Keratinocyte (primary cell): ENCODE data around the gene PLEK. TPM values are rescaled to one million over a fixed set of nuclear protein-coding genes. Genes with fewer than 3 reads are reported as not detected.

ENCODE experiments used
- DNase-seq: peaks from one replicate; pipeline ENCODE4 v3.0.0-alpha.2; 2011; ENCODE audit warnings: low read depth, missing footprints, low spot score
- FAIRE-seq: peaks from 2 replicates; lab custom pipeline; 2011; peaks lifted over from hg19 to GRCh38; lab: Jason Lieb, UNC
- H2AFZ ChIP-seq: 2 replicates; pipeline ENCODE4 v1.6.0; 2012; ENCODE audit warnings: low read length, control low read depth, inconsistent platforms; ENCODE audit not compliant: control insufficient read depth
- H3K27ac ChIP-seq: 2 replicates; pipeline ENCODE4 v1.5.1; 2011; ENCODE audit warnings: low read length; ENCODE audit not compliant: control insufficient read depth, insufficient read depth
- H3K27me3 ChIP-seq: 3 replicates; pipeline ENCODE4 v1.6.0; 2011; ENCODE audit warnings: low read length; ENCODE audit not compliant: control insufficient read depth, insufficient read depth; ENCODE audit errors: extremely low read depth
- H3K36me3 ChIP-seq, 2 experiments: 2 replicates in 1 of 2; 3 replicates in 1 of 2; pipeline ENCODE4 v1.5.1; 2011; ENCODE audit warnings: low read length in 2 of 2, mild to moderate bottlenecking in 1 of 2; ENCODE audit not compliant: control insufficient read depth in 2 of 2, insufficient read depth in 2 of 2; ENCODE audit errors: extremely low read depth in 1 of 2
- H3K4me1 ChIP-seq: 3 replicates; pipeline ENCODE4 v1.5.1; 2011; ENCODE audit warnings: low read length; ENCODE audit not compliant: control insufficient read depth, insufficient read depth; ENCODE audit errors: extremely low read depth
- H3K4me2 ChIP-seq: 3 replicates; pipeline ENCODE4 v1.6.0; 2011; ENCODE audit warnings: low read depth, low read length; ENCODE audit not compliant: control insufficient read depth, insufficient read depth; ENCODE audit errors: extremely low read depth
- H3K4me3 ChIP-seq, 3 experiments: fragments of 200-600 bp in 1 of 3; sonication (generic) in 1 of 3; 2 replicates in 2 of 3; 3 replicates in 1 of 3; pipeline ENCODE4 v1.5.1; 2011 to 2016; ENCODE audit warnings: low read length in 3 of 3, mild to moderate bottlenecking in 3 of 3, control low read depth in 2 of 3, inconsistent platforms in 1 of 3, low read depth in 1 of 3, mixed read lengths in 1 of 3, mixed run types in 1 of 3, moderate library complexity in 1 of 3; ENCODE audit not compliant: control insufficient read depth in 2 of 3, insufficient read depth in 2 of 3; ENCODE audit errors: extremely low read depth in 1 of 3
- H3K79me2 ChIP-seq: 2 replicates; pipeline ENCODE4 v1.6.0; 2012; ENCODE audit warnings: low read length; ENCODE audit not compliant: control insufficient read depth, insufficient read depth
- H3K9ac ChIP-seq: 3 replicates; pipeline ENCODE4 v1.6.0; 2011; ENCODE audit warnings: low read length; ENCODE audit not compliant: control insufficient read depth, insufficient read depth; ENCODE audit errors: extremely low read depth
- H3K9me1 ChIP-seq: 3 replicates; pipeline ENCODE4 v1.6.0; 2011; ENCODE audit warnings: low read length; ENCODE audit not compliant: control insufficient read depth, insufficient read depth; ENCODE audit errors: extremely low read depth
- H3K9me3 ChIP-seq: 2 replicates; pipeline ENCODE4 v1.5.1; 2012; ENCODE audit warnings: low read depth, low read length; ENCODE audit not compliant: control insufficient read depth
- H4K20me1 ChIP-seq: 3 replicates; pipeline ENCODE4 v1.6.0; 2011; ENCODE audit warnings: low read length; ENCODE audit not compliant: control insufficient read depth, insufficient read depth; ENCODE audit errors: extremely low read depth
- CTCF ChIP-seq, 3 experiments: IDR thresholded peaks in 1 of 3; conservative IDR thresholded peaks in 1 of 3; optimal IDR thresholded peaks in 1 of 3; 2 replicates in 2 of 3; 3 replicates in 1 of 3; pipeline versions ENCODE3 to v1.5.1; 2011; ENCODE audit warnings: low read length in 3 of 3, mild to moderate bottlenecking in 3 of 3, moderate library complexity in 2 of 3, control low read depth in 1 of 3, inconsistent platforms in 1 of 3; ENCODE audit not compliant: insufficient read depth in 2 of 3; ENCODE audit errors: extremely low read depth in 1 of 3
- EZH2 ChIP-seq: IDR thresholded peaks from one replicate; pipeline ENCODE4 v1.6.1; 2012; ENCODE audit warnings: inconsistent platforms, mild to moderate bottlenecking, low read length, moderate library complexity
- dilution Hi-C: fragments of 300-500 bp; cut with MboI; formaldehyde crosslinking; loops from one replicate; pipeline ENCODE4 v1.7.0; 2020; ENCODE audit warnings: low sequenced_read_pairs; ENCODE audit not compliant: extremely low pct_ligation_motif_present
- polyA plus RNA-seq, 5 experiments: library from polyadenylated mRNA; depleted of rRNA in 3 of 5; stranded (reverse) in 3 of 5; stranded (forward) in 1 of 5; unstranded in 1 of 5; fragments of >200 nt; gene quantifications; 1 replicate in 1 of 5; 2 replicates in 3 of 5; 3 replicates in 1 of 5; pipeline versions ENCODE4 v1.2.1 to v1.2.3, GENCODE V29; 2011 to 2012; ENCODE audit warnings: missing spikeins in 2 of 5, low read depth in 1 of 5, low replicate concordance in 1 of 5

Gene PLEK
- polyA plus RNA-seq, 1 donor (not counting 4 experiments of a cell fraction or from before 2014, with no cell fraction given) = 0.04 TPM

GRCh38 chr2:68429311-68429826 is 64.3 kb downstream of the PLEK start:
- no peaks in the 10 kb centered on the region for H3K9me1 ChIP-seq
- no peak for FAIRE-seq
- TF ChIP-seq CTCF (optimal IDR thresholded peaks at IDR 0.05 in 1 of 3, IDR thresholded peaks at IDR 0.05 in 1 of 3, conservative IDR thresholded peaks at IDR 0.05 in 1 of 3; ENCODE audit: extremely low read depth in 1 of 3, insufficient read depth in 2 of 3, low read length in 3 of 3) (no peak), EZH2 (no peak)

GRCh38 chr2:68431316-68431972 is 66.4 kb downstream of the PLEK start:
- no peaks in the 10 kb centered on the region for H4K20me1 ChIP-seq
- H3K79me2 ChIP-seq = no peaks in the 10 kb centered on the region
- dilution Hi-C loops = no loop called here
- no peaks in the 10 kb centered on the region for H3K36me3 ChIP-seq
- H2AFZ ChIP-seq = no peak overlapping the region
- no peak overlapping the region for H3K27ac ChIP-seq
- TF ChIP-seq EZH2 = no peak
- H3K4me1 ChIP-seq = no peaks in the 10 kb centered on the region
- no peaks in the 10 kb centered on the region for H3K9me3 ChIP-seq
- no peak overlapping the region for H3K4me2 ChIP-seq
- H3K4me3 ChIP-seq = no peak overlapping the region
- no peak for DNase-seq
- H3K27me3 ChIP-seq = no peaks in the 10 kb centered on the region
- H3K9me1 ChIP-seq = no peaks in the 10 kb centered on the region
- no peak for FAIRE-seq
- H3K9ac ChIP-seq = no peak overlapping the region

More at GRCh38 chr2:68429311-68429826, 64.3 kb downstream of the PLEK start:
- Histone ChIP-seq H3K9me3 (no peaks in the 10 kb centered on the region), H3K9ac (no peak overlapping the region), H2AFZ (no peak overlapping the region), H3K36me3 (no peaks in the 10 kb centered on the region), H3K4me3 (no peak overlapping the region), H3K4me1 (no peaks in the 10 kb centered on the region), H4K20me1 (no peaks in the 10 kb centered on the region), H3K79me2 (no peaks in the 10 kb centered on the region), H3K27ac (no peak overlapping the region), H3K27me3 (peaks cover 6% of the 10 kb centered on the region), H3K4me2 (no peak overlapping the region)
- no peak for DNase-seq
- dilution Hi-C loops = no loop called here
